ENCODE data around the gene HNF4A. TPM values are rescaled to one million over a fixed set of nuclear protein-coding genes. Genes with fewer than 3 reads are reported as not detected.

The HNF4A gene
- total RNA-seq, 2 experiments from 2014 or later: not detected

DNA sequence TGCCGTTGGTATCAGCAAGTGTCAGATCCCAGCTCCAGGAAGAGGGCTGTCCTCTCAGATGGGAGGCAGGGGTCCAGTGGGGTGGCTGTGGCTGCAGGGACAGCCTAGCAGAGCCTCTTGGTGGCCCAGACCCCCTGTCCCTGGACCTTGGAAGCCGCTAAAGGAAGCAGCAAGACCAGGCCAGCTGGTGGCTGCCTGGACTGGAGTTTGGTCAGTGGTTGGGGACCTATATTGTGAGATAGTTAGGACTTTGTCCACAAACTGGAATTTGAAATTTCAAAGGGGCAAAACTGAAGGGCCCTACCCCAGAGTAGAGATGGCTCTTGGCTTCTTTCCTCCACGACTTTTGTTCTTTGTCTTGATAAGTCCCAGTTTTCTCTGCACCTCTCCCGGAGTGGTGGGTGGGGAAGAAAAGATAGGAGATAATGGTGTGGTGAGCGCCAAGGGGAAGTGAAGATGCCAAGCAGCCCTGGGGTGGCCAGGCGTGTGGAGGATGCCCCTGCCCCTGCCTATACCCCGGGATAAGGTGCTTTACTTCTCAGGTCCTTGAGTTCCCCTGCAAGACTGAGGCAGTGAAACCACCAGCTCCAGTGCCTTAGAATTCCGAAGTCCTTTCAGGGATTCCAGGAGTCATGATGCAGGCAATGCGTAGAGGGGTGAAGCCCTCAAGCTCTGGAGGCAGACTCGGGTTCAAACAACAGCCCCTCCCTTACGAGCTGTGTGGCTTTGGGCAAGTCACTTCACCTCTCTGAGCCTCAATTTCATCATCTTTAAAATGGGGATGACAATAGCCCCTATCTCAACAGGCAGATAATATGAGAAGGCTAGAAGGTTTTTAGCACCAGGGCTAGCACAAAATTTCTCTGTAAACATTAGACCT is 40.2 kb downstream of the HNF4A start:
- ChIA-PET CTCF (ENCODE audit: unreplicated experiment) (no interaction called here), POLR2A (no interaction called here)
- BruUV-seq (replicated peaks): no TSS peak
- no peak overlapping the region for H2AFZ ChIP-seq (ENCODE audit: low read length)
- no peaks in the 10 kb centered on the region for H3K9me3 ChIP-seq (ENCODE audit: low read length)
- no peaks in the 10 kb centered on the region for H3K79me2 ChIP-seq (ENCODE audit: insufficient read depth, low read depth, low read length)
- H4K20me1 ChIP-seq (ENCODE audit: insufficient read depth, low read length): no peaks in the 10 kb centered on the region
- H3K36me3 ChIP-seq (ENCODE audit: insufficient read depth, low read length): no peaks in the 10 kb centered on the region
- no peaks in the 10 kb centered on the region for H3K9me2 ChIP-seq (ENCODE audit: insufficient read depth, low read length)
- DNase-seq (ENCODE audit: low spot score): no peak
- TF ChIP-seq EZH2phosphoT487 (IDR thresholded peaks at IDR 0.05; ENCODE audit: borderline replicate concordance, low read depth, low read length): no peak
- TF ChIP-seq, protein P1, sequence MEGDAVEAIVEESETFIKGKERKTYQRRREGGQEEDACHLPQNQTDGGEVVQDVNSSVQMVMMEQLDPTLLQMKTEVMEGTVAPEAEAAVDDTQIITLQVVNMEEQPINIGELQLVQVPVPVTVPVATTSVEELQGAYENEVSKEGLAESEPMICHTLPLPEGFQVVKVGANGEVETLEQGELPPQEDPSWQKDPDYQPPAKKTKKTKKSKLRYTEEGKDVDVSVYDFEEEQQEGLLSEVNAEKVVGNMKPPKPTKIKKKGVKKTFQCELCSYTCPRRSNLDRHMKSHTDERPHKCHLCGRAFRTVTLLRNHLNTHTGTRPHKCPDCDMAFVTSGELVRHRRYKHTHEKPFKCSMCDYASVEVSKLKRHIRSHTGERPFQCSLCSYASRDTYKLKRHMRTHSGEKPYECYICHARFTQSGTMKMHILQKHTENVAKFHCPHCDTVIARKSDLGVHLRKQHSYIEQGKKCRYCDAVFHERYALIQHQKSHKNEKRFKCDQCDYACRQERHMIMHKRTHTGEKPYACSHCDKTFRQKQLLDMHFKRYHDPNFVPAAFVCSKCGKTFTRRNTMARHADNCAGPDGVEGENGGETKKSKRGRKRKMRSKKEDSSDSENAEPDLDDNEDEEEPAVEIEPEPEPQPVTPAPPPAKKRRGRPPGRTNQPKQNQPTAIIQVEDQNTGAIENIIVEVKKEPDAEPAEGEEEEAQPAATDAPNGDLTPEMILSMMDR (conservative IDR thresholded peaks at IDR 0.05; ENCODE audit: low read length): no peak
- intact Hi-C loops (cut with micrococcal nuclease; ENCODE audit: unreplicated experiment): no loop called here
- H3K4me3 ChIP-seq (ENCODE audit: low read depth, low read length, poor library complexity, severe bottlenecking): no peak overlapping the region
- H3K27ac ChIP-seq (ENCODE audit: low read depth, low read length, poor library complexity, severe bottlenecking): no peak overlapping the region
- H3K4me2 ChIP-seq (ENCODE audit: low read length): no peak overlapping the region
- no peaks in the 10 kb centered on the region for H3K4me1 ChIP-seq (ENCODE audit: insufficient read depth, low read length, poor library complexity, severe bottlenecking)

DNA sequence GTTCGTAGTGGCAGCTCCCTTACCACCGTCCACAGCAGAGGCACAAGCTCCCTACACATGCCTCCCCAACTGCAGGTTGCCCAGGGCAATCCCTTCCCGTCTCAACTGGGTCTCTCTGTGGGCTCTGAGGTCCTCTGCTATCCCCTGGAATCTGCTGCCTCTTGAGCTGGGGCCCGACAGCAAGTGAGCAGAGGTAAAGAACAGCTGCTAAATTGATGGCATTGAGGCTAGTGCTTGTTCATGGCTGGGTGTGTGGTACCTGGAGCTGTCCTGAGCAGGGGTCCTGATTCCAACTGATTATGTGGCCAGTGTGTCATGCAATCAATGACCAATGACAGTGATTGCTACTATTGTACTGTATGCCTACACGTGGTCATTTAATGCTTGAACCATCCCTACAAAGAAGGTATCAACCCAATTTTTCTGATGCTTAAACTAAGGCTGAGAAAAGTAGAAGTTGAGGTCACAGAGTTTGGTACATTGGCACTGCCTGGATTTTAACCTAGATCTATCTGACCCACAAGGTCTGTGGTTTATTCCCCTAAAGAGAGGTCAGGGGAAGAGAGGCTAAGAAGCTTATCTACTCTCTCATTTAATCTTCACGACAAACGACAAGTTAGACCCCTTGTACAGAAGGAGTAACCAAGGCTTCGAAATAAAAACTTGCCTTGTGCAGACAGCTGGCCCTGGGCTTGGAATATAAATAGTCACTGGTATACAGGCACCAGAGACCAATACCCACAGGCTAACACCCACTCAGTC is 41.1 kb downstream of the HNF4A start:
- no peaks in the 10 kb centered on the region for H3K79me2 ChIP-seq (ENCODE audit: insufficient read depth, low read depth, low read length)
- POLR2A ChIA-PET: no interaction called here
- no peak overlapping the region for H3K4me2 ChIP-seq (ENCODE audit: low read length)

More for the DNA sequence above, 41.1 kb downstream of the HNF4A start:
- no peaks in the 10 kb centered on the region for H4K20me1 ChIP-seq (ENCODE audit: insufficient read depth, low read length)
- intact Hi-C loops (cut with micrococcal nuclease; ENCODE audit: unreplicated experiment): no loop called here
- no peak for DNase-seq (ENCODE audit: low spot score)
- no peaks in the 10 kb centered on the region for H3K9me2 ChIP-seq (ENCODE audit: insufficient read depth, low read length)
- H3K9me3 ChIP-seq (ENCODE audit: low read length): no peaks in the 10 kb centered on the region
- no peaks in the 10 kb centered on the region for H3K36me3 ChIP-seq (ENCODE audit: insufficient read depth, low read length)
- BruUV-seq (replicated peaks): no TSS peak
- CTCF ChIA-PET (ENCODE audit: unreplicated experiment): no interaction called here
- H3K27ac ChIP-seq (ENCODE audit: low read depth, low read length, poor library complexity, severe bottlenecking): no peak overlapping the region
- H3K4me3 ChIP-seq (ENCODE audit: low read depth, low read length, poor library complexity, severe bottlenecking): no peak overlapping the region
- no peak overlapping the region for H2AFZ ChIP-seq (ENCODE audit: low read length)
- TF ChIP-seq, protein P1 (conservative IDR thresholded peaks at IDR 0.05; ENCODE audit: low read length): no peak
- TF ChIP-seq EZH2phosphoT487 (IDR thresholded peaks at IDR 0.05; ENCODE audit: borderline replicate concordance, low read depth, low read length): no peak
- no peaks in the 10 kb centered on the region for H3K4me1 ChIP-seq (ENCODE audit: insufficient read depth, low read length, poor library complexity, severe bottlenecking)

All from OCI-LY7 (cell line).